Pancreas (tissue), 10 donors: ENCODE data around the gene USP10. TPM values are rescaled to one million over a fixed set of nuclear protein-coding genes. Genes with fewer than 3 reads are reported as not detected.

Source experiments
- ATAC-seq, 4 donors: fragments of 200-7000 bp; cut with Tn5 transposase; one replicate each; pipeline versions ENCODE4 v1.8.0 to v1.9.1; 2020; ENCODE audit warnings: mild to moderate bottlenecking in 4 of 4, moderate library complexity in 4 of 4
- DNase-seq, 6 donors: peaks; one replicate each; pipeline ENCODE4 v3.0.0-alpha.2; 2020
- FAIRE-seq: peaks from 2 replicates; lab custom pipeline; 2012; peaks lifted over from hg19 to GRCh38; lab: Jason Lieb, UNC
- H3K27ac ChIP-seq, 4 donors: fragments of 200-600 bp; sonication (generic); 1 replicate in 3 of 4; 2 replicates in 1 of 4; pipeline versions ENCODE4 v1.5.0 to v1.8.0; 2020
- H3K27me3 ChIP-seq, 4 donors: fragments of 200-600 bp; one replicate each; pipeline ENCODE4 v1.8.0; 2021
- H3K36me3 ChIP-seq, 3 donors: fragments of 200-600 bp; sonication (generic) in 1 of 3; one replicate each; pipeline versions ENCODE4 v1.5.0 to v1.8.0; 2020 to 2021
- H3K4me1 ChIP-seq, 3 donors: fragments of 200-600 bp; one replicate each; pipeline ENCODE4 v1.8.0; 2021
- H3K4me3 ChIP-seq, 4 donors: fragments of 200-600 bp; sonication (generic) in 2 of 4; one replicate each; pipeline versions ENCODE4 v1.5.0 to v1.8.0; 2020 to 2021
- H3K9me3 ChIP-seq, 4 donors: fragments of 200-600 bp; one replicate each; pipeline ENCODE4 v1.8.0; 2021
- CTCF ChIP-seq, 4 donors: fragments of 200-600 bp; sonication (generic) in 3 of 4; IDR thresholded peaks; one replicate each; pipeline versions ENCODE4 v1.5.0 to v1.8.0; 2021; ENCODE audit warnings: antibody characterized with exemption in 4 of 4
- WGBS, 2 donors: extraction: QIAGEN DNeasy Blood & Tissue Kit; methylation state at CpG; one replicate each; pipeline ENCODE4 v1.1.7; 2013; 5-methylcytosine and 5-hydroxymethylcytosine counted together
- intact Hi-C, 3 donors: fragments of 100-400 bp; cut with DNase I; formaldehyde crosslinking; loops; one replicate each; pipeline versions ENCODE4 v1.11.1 to v1.14.2; 2022
- polyA plus RNA-seq, 2 donors: library from polyadenylated mRNA; stranded (reverse); fragments of 200-250 nt; gene quantifications; one replicate each; pipeline ENCODE4 v1.2.3, GENCODE V29; 2013
- total RNA-seq, 6 donors: library from RNA; stranded (reverse); fragmentation: NEBNext Ultra II Directional in 4 of 6; extraction: Animal tissue kit (Norgen Biotek cat#: 25700) in 4 of 6; gene quantifications; one replicate each; pipeline versions ENCODE4 v1.2.1 to v1.2.4, GENCODE V29; 2021 to 2023
- donor health status: healthy with polysubstance abuse.
- donor health status: DM: no; HTN: no; CAD: no; lungs with moderate emphysema.
- donor health status: DM: no; HTN: no; CAD: no.
- donor health status: control.
- donor health status: control.
- donor health status: Bipolar disorder and iron deficiency.
- donor health status: DM: yes; HTN: yes; CAD: no.
- donor health status: DM: no; HTN: no; CAD: no.
- donor health status: DM: no; HTN: no; CAD: no.
- donor health status: DM: yes; HTN: yes; CAD: no.

Gene USP10
- total and polyA plus RNA-seq, 8 donors, result 11.4 to 40.6 (median 26.9) TPM

GRCh38 chr16:84706856-84707255 is 7.1 kb downstream of the USP10 start:
- WGBS, 2 donors, result 95 to 100% methylated on average over 1 of the region's 1 CpG
- intact Hi-C loops, result no loop called here
- no peaks in the 10 kb centered on the region for H3K9me3 ChIP-seq
- no peak overlapping the region for H3K4me3 ChIP-seq
- H3K4me1 ChIP-seq, result peaks cover 7 to 27% (median 11%) of the 10 kb centered on the region in 3 donors
- FAIRE-seq, result no peak
- no peaks in the 10 kb centered on the region for H3K27me3 ChIP-seq
- TF ChIP-seq CTCF (IDR thresholded peaks at IDR 0.05), result no peak
- DNase-seq, result no peak
- ATAC-seq, result no peak
- H3K36me3 ChIP-seq, result no peaks in the 10 kb centered on the region
- no peak overlapping the region for H3K27ac ChIP-seq

DNA sequence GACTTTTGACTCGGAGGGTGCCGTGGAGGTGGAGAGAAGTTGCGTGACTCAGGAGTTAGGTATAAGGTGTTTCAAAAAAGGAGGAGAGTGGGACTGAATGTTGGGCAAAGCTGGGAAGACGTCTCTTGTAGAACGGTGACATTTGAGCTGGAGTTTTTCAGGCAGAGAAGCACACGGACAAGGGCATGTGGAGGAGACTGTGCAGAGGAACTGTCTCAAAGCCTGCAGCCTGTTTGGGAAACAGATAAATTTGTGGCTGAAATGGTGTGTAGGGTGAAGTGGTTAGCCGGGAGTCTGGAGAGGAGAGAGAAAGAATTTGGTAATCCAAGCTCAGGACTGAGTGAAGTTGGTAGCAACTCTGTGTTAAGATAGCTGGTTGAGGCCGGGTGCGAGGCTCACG is 9.8 kb downstream of the USP10 start:
- intact Hi-C loops, result loop anchor here in 1 of 3 donors (10.0 kb wide), 1 partner anchor 85 kb away; no protein-coding TSS in a partner anchor
- DNase-seq (no peak), ATAC-seq (no peak), FAIRE-seq (no peak)
- no peaks in the 10 kb centered on the region for H3K9me3 ChIP-seq
- no peak overlapping the region for H3K27ac ChIP-seq
- peaks cover 7 to 14% (median 13%) of the 10 kb centered on the region in 3 donors for H3K4me1 ChIP-seq
- H3K27me3 ChIP-seq, result no peaks in the 10 kb centered on the region
- H3K36me3 ChIP-seq, result no peaks in the 10 kb centered on the region
- 87 to 88% methylated on average over 10 of the region's 10 CpGs for WGBS, 2 donors
- H3K4me3 ChIP-seq, result no peak overlapping the region
- TF ChIP-seq CTCF (IDR thresholded peaks at IDR 0.05), result no peak

DNA sequence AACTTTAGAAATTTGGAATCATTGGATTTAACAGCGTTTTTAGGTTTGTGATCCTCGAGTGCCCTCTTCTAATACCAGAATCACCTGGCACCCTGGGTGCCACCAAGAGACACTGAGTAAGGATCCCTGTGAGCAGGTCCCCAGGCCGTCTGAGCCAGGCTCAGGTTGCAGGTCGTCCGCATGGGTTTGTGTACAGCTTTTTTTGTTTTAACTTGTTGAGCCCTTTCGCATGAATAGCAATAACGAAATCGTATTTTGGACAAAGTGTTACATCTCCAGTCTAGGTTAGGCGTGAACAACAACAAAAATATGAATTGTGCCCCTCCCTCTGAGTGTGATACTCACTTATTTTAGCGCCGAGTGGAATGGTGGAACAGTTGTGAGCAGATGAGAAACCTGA is 10.9 kb downstream of the USP10 start:
- WGBS, 2 donors, result 87 to 90% methylated on average over 11 of the region's 11 CpGs
- no peak for ATAC-seq
- no peak overlapping the region for H3K4me3 ChIP-seq
- intact Hi-C loops, result loop anchor here in 1 of 3 donors (10.0 kb wide), 1 partner anchor 86 kb away; no protein-coding TSS in a partner anchor
- no peaks in the 10 kb centered on the region for H3K27me3 ChIP-seq
- H3K36me3 ChIP-seq, result no peaks in the 10 kb centered on the region
- no peaks in the 10 kb centered on the region for H3K9me3 ChIP-seq
- DNase-seq, result no peak
- H3K27ac ChIP-seq, result no peak overlapping the region
- H3K4me1 ChIP-seq, result peaks cover 7 to 13% (median 13%) of the 10 kb centered on the region in 3 donors
- FAIRE-seq, result no peak
- no peak for TF ChIP-seq CTCF (IDR thresholded peaks at IDR 0.05)

DNA sequence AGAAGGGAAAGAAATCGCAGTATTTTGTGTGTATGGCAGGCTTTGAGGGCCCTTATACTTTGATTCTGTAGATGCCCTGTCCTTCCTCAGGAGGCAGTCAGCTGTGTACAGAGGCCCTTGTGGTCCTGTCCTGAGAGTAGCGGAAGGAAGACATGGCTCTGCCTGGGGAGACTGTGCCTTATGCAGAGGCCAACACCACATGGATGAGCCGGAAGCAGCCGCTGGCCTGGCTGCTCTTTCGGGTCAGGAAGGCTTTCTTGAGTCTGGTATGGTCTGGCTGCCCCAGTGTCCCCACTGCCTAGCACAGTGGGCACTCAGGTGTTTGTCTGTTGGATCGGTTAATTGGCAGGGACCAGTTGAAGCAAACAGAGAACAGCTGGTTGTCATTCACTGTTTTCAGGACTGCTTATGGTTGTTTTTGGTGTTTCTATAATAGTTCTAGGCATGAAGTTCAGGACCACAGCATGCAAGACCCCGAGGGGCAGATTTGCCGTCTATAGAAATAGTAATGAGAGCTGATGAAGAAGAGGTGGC is 12.4 kb downstream of the USP10 start:
- 77 to 80% methylated on average over 8 of the region's 8 CpGs for WGBS, 2 donors
- Histone ChIP-seq H3K27ac (no peak overlapping the region), H3K4me3 (no peak overlapping the region), H3K9me3 (no peaks in the 10 kb centered on the region), H3K36me3 (no peaks in the 10 kb centered on the region), H3K4me1 (peaks cover 7 to 13% (median 9%) of the 10 kb centered on the region in 3 donors), H3K27me3 (no peaks in the 10 kb centered on the region)
- no peak for TF ChIP-seq CTCF (IDR thresholded peaks at IDR 0.05)
- DNase-seq (no peak), ATAC-seq (peak in 3 of 4 donors; percentile 36 to 55 (median 43)), FAIRE-seq (no peak)
- intact Hi-C loops, result loop anchor here in 1 of 3 donors (10.0 kb wide), 1 partner anchor 87 kb away; no protein-coding TSS in a partner anchor
